Retina (tissue), 1 donor: ENCODE data around the gene CAMK2D.
"Not testable (repeated sequence)": the region's sequence is repeated elsewhere in the genome, so short reads cannot be mapped to it uniquely, and the experiment has no call there.

ENCODE experiments used
- DNase-seq: peaks from one replicate; pipeline ENCODE4 v3.0.0-alpha.2; 2016

Gene CAMK2D

DNA sequence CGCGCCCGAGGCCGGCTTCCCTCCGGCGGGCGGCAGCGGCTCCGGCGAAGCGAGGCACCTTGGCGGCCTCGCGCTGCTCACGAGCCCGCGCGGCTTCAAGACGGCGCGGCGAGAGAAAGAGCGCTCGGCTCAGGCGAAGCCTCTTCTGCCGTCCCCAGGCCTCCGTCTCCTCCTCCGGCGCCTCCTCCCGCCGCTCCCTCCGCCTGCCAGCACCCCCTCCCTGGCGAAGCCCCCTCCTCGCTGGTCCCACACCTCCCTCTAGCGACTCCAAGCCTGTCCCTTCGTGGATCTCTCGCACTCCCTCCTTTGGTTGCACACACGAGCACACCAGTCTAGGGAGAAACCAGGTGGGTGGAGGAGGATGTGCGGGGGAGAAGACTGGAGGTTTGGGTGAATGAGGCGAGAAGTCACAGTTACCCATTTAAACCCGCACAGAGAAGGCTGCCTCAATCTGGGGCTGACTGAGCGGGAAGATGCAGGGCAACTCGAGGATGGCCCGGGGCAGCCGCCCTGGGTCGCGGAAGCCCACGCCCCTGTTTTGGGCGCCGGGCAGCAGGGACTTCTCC, at the start of gene CAMK2D:
Gene CAMK2D, minus strand, starts transcription at position 119 of the 566 bp plus-strand sequence. CDS start 670 bp downstream, outside the sequence.
- DNase-seq: peak; percentile 92

DNA sequence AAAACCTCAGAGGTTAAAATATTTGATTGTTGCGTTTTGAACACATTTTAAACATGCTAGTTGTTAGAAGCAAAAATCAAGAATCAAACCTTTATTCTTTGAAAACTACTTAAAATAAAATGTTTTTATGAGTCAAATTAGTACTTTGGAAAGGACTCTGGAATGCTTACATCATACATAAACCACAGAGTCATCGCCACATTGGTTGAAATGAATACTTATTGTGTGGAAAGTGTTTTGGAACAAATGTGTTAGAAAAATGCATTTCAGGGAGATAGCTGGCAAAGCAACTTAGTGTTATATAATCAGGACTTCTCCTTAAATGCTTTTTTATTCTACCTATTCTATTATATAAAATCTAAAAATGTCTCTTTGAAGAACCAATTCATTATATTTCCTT, 49.4 kb upstream of the CAMK2D start:
- no peak for DNase-seq

DNA sequence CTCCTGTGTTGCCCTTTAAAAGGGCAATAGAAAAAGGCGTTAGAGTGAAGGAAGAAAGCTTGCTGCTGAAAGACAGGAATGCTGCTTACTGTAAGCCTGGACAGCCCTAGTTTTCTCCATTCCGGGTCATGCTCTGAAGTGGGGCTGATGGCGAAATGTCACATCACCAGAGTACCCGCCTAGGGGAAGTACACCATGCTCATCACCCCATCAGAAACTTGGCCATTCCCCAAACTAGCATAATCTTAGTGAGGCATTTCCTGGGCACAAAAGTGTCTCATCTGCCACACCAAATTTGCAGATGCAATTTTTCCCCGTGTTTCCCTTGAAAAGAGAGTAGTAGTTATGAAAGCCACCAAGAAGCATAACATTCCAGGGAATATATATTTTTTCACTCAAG, 47.8 kb upstream of the CAMK2D start:
- no peak for DNase-seq

DNA sequence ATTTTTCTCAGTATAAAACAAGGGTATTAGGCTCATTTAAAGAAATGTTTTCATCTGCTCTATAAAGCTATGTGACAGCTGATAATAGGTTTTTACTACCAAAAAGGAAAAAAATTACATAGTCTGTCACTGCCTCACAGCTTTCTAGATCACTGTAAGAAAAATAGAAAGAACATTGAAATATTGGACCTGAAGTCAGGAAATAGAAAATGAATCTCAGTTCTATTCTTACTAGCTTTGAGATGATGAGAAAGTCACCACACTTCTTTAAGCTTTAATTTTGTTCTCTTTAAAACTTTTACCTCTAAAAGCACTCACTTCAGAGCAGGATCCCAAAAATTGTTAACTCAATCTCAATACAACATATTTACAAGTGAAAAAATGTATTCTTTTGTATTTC, 45.3 kb upstream of the CAMK2D start:
- DNase-seq: no peak

DNA sequence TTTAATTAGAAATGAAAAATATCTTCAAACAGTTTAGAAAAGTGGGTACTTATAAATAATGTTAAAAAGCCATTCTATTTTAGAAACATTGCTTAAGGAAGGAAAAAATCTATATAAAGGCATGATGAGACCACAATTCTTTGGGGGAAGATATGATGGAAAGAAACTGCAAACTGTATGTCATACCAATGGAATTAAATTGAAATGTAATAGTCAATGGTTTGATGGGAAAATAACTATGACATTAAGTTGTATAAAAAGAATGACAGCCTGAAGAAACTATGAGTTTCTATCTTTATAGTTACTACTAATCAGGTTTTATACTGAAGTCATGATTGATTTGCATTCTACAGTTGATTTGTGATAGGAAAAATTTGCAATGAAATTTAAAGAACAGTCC, 40.3 kb upstream of the CAMK2D start:
- no peak for DNase-seq

DNA sequence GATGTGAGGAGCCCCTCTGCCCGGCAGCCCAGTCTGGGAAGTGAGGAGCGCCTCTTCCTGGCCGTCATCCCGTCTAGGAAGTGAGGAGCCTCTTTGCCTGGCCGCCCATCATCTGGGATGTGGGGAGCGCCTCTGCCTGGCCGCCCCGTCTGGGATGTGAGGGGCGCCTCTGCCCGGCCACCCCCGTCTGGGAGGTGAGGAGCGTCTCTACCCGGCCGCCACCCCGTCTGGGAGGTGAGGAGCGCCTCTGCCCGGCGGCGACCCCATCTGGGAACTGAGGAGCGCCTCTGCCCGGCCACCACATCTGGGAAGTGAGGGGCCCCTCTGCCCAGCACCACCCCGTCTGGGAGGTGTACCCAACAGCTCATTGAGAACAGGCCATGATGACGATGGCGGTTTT, 34.8 kb upstream of the CAMK2D start:
- not testable (repeated sequence) for DNase-seq

DNA sequence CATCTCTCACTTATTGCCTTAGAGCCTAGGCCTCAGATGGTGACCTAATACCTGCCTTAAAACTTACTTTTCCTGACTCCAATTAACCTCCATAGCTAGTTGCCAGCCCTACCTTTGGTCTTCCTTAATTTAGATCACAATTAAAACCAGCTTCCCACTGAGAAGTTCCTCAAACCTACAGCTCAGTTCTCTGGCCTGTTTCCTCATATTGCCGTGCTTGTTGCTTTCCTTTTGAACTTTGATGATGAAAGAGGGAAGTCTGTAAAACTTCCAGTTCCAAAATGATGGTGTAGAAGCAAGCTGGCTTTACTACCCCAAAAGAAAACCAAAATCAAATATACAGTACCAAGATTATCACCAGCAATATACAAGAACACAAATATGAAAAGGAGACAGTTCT, 28.9 kb upstream of the CAMK2D start:
- DNase-seq: no peak

DNA sequence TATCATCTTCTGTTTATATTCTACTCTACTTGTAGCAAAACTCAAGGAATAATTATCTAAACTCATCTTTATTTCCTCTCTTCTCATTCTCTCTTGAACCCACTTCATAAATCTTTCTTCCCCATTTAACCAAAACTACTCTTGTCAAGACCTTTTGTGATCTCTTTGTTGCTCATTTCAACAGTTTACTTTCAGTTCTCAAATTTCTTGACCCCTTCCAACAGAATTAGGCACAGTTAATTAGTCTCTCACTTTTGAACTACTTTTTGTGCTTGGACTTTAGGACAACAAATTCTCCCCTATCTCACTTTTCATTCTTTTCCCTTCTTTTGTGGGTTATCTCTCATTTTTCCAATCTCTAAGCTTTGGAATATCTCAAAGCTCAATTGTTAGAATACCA, 27.4 kb upstream of the CAMK2D start:
- no peak for DNase-seq

DNA sequence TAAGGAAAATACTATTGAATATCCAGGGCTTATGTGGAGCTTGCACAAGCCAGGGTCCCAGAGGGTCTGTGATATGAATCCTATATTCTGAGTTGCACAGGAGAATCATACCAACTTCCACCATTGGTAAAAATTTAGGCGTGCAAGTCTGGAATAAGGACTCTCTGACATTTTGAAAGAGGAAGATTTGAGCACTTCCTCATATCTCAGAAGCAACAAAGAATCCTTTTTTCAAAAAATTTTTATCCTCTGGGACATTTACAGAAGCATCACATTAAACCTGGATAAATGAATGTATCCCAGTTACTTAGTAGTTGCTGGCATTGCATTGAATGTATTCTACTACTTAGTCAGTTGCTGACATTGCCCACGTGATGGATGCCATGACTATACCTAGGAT, 24.2 kb upstream of the CAMK2D start:
- no peak for DNase-seq

DNA sequence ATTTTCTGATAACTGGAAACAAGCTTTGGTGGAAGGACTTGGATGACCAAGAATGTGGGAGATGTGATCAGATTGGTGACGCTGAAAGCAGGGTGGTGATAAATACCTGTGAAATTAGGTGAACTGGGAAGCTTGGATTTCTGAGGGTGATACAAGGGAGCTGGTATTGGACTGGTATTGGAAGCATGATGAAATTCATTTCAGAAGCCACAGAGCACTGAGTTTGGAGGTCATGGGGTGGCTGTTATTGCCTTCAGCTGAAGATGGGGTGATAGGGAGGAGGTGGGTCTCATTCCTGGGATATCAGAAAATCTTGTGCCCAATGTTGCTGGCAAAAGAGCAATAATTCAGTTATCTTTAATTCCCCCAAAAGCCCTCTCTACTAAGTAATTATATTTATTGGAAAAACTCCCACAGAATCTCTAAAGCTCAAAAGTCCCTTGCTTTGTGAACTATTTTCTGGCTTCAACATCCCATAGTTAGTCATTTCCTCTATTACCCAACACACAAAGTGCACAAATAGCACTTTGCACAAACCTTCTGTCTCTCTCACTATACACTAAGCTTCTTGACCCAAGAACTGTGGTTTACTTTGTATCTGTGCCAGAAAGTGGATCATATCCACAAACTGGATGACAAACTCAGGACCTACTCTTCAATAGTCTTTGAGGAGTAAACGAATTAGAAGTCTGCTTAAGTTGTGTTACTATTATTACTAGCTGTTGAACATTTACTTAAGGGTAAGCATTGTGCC, 23.1 kb upstream of the CAMK2D start:
- DNase-seq: no peak

DNA sequence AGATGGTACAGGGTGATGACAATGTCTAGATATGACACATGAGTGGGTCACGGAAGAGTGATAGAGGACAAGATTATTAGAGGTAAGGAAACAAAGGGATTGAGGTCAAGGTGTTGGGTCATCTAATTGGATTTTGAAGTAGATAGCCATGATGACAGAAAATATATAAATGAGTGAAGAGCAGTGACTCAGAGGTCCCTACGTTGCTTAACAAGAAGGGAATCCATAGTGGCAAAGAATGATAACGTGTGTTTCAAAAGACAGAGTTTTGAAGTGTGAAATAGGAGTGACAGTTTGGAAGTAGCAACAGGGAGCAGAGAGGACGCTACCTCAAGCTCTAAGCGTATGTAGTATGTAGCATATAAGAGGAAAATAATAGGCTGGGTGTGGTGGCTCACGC, 22.2 kb upstream of the CAMK2D start:
- no peak for DNase-seq

DNA sequence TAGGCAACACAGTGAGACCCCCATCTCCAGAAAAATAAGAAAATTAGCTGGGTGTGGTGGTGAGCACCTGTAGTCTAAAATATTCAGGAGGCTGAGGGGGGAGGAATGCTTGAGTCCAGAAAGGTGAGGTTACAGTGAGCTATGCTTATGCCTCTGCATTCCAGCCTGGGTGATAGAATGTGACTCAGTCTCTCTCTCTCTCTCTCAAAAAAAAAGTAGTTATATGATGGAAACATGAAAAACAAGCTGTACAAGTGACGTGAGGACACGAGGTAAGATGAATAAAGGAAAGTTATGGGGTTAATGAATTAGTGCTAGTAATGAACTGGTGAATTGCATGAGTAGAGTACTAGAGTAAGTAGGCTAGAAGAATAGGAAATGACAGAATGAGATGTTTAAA, 21.8 kb upstream of the CAMK2D start:
- no peak for DNase-seq

DNA sequence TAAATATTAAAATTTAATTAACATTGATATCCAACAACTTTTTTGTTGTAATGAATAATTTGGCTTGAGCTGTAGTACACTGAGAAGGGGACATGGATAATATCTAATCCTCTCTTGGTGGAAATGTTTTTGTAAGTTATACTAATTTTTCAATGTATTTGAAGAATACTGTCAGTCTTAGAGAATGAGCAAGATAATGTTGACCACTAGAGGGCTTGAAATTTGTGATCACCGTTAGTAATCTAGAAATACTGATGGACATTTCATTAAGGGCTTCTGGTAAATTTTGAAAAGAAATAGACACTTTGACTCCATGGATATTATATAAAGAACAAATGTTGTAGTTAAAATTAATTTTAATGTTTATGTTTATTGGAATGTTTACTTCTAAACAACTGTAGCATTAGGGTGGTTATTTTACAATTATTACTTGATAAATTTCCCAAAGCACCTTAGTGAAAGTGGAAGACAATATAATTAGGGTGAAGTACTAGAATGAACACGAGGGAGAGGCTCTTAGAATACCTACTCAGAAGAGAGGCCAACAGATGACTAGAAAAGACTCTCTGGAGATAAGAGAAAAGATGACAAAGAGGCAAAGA, 20.0 kb upstream of the CAMK2D start:
- DNase-seq: no peak

DNA sequence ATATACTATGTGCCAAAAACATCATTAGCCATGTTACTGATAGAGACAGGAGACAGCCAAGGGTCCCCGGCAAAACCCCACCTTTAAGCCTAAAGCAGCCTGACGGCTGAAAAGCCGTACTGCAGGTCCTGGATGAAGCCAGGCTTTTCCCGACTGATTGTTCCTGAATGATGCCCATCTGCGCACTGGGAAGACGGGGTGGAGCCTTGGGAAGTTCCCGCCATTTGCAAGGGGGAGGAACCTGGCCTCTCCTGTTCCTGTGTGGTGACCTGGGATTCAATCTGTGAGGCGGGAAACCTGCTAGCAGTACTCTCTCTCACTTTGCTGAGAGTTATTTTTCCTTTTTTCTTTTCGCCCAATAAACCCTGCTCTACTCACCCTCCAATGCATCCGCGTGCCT, 15.1 kb upstream of the CAMK2D start:
- DNase-seq: no peak

DNA sequence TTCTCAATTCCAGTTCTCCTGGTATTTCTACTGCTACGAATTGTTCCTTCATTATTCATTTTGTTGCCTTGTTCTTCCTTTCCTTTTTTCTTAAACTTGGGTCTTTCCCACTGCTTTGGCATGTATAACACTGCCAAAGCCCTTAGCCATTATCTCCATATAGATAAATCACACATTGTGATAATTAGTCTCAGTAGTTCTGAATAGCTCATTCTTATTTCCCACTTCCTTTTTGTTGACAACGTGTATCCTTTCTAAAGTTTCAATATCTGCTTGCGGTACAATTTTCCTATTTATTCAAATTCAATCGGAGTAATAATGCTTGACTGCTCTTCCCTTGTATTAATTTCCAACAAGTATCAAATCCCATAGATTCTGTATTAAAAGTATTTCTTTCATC, 14.5 kb upstream of the CAMK2D start:
- no peak for DNase-seq

DNA sequence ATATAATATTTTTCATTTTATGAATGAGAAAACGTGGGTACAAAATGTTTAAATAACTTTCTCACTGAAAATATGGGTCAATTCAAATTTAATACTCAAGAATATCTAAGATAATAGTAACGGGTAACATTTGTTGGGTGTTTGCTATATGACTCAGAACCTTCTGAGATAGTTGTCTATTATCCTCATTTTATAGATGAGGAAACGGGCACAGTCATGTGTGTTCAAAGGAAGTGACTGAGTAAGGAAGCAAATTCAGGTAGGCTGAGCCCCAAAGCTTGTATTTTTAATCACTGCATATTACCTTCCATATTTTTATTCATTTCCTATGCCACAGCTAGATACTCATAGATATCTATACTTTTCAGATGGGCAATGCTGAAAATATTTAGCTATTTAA, 12.2 kb upstream of the CAMK2D start:
- no peak for DNase-seq

DNA sequence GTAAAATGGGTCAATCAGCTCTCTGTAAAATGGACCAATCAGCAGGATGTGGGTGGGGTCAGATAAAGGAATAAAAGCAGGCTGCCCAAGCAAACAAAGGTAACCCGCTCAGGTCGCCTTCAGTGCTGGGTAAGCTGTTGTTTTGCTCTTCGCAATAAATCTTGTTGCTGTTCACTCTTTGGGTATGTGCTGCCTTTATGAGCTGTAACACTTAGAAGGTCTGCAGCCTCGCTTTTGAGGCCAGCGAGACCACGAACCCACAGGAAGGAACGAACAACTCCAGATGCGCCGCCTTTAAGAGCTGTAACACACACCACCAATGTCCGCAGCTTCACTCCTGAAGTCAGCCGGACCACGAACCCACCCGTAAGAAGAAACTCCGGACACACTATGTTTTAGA, 11.5 kb upstream of the CAMK2D start:
- no peak for DNase-seq

DNA sequence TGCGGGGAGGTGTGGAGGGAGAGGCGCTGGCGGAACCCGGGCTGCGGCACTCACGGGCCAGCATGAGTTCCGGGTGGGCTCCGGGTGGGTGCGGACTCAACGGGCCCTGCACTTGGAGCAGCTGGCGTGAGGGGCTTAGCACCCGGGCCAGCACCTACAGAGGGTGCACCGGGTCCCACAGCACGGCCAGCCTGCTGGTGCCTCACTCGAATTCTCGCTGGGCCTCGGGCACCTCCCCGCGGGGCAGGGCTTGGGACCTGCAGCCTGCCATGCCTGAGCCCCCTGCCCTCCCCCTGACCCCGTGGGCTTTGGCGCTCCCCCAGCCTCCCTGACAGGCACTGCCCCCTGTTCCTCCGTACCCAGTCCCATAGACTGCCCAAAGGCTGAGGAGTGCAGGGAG, 10.8 kb upstream of the CAMK2D start:
- DNase-seq: no peak

DNA sequence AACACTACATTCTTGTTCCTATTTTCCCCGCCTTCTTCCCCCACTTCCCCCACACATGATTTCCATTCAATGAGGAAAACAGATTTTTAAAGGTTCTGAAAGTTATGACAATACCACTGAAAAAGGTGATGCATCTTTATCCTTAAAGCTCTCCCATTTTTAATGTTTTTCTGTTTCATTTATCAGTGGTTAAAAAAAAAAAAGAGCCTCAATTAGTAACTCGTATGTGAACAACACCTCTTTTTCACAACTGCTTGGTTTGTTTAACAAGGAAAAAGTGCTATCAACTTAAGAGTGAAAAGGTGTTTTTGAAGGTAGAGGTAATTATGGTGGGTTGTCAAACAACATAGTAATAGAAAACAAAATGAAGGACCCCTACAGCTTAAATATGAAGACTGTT, 8.2 kb upstream of the CAMK2D start:
- no peak for DNase-seq

DNA sequence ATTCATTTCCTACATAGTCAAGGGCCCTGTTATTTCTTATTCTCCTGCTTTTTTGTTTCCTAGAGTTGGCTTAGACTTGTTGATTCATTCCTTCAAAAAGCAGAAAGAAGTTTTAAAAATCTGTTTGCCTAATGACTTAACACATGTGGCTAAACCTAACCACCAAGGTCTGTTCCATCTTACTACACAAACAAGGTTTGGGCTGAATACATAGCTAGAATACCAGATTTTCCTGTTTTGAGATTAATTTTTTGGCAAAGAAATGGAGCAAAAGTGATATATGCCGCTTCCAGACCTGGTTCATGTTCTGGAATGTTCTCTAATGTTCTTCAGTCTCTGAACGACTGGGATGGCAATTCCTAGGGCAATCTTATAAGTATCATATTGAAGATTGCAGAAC, 7.4 kb upstream of the CAMK2D start:
- no peak for DNase-seq

DNA sequence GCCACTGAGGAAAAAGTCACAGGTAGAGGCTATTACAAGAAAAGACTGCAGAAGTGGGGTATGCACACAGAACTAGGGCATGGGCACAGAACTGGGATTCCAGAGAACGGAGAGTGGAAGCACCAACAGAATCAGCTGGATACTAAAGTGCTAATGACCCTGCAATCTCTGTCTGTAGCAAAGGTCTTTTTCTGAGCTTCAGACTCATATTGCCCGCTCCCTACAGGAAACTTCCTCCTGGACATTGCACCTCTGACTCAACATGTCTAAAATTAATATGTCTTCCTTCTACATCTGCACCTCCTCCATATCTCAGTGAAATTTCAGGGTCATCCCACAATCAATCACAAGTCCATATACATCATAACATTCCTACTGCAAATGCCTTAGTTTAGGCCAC, 5.3 kb upstream of the CAMK2D start:
- DNase-seq: no peak

DNA sequence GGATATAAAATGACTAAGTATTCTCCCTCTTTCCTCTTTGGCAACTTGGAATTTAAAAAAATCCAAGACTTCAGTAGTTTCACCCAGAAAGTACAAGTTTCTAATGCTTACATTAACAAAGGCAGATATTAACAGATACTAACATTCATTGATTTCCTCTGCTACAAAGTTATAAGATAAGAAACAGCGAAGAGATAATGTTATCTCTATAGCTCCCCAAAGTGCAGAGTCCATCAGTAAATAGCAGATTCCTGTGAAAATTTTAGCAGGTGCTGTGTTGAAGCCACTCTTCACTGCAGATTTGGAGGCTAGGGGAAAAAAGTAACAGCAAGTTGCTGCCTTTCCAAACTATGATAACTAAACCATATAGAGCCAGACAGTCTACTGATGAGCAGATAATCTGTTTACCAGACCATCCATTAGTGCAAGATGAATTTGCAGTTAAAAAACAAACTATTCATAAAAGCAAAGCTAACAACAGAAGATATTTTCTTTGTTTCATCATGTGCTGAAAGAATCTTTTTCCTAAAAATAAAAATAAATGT, 3.3 kb upstream of the CAMK2D start:
- DNase-seq: no peak

DNA sequence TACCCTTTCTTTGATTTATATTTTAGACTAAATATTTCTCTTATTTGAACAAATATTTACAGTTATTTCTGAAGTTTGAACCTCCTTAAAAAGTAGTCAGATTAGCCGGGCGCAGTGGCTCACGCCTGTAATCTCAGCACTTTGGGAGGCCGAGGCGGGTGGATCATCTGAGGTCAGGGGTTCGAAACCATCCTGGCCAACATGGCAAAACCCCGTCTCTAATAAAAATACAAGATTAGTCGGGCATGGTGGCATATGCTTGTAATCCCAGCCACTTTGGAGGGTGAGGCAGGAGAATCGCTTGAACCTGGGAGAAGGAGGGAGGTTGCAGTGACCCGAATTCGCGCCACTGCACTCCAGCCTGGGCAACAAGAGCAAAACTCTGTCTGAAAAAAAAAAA, 2.4 kb upstream of the CAMK2D start:
- DNase-seq: not testable (repeated sequence)

DNA sequence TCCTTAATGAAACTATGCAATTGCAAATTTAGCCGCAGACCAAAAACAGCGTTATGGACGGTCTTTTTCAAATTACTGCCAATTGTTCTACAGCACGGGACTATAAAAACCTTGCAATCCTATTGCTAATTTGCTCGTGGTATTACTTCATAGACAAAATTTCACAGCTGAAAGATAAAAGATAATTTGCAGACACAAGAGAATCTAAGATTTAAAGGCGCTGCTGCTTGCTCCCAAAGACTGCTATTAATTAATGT, 1.4 kb upstream of the CAMK2D start:
- no peak for DNase-seq
